SU-DHL-6 (cell line): ENCODE measurements around the gene PDGFB.

Experiments
- H2AFZ ChIP-seq: fragments of 200-600 bp; sonication (generic); 2 replicates; pipeline ENCODE4 v1.6.1; 2014; ENCODE audit warnings: low read depth, mild to moderate bottlenecking, moderate library complexity, mixed read lengths, antibody characterized with exemption, low read length; ENCODE audit not compliant: severe bottlenecking
- H3F3A ChIP-seq: fragments of 200-600 bp; shearing (Covaris generic); 2 replicates; pipeline ENCODE4 v1.6.0; 2016; ENCODE audit warnings: antibody characterized with exemption, mild to moderate bottlenecking; ENCODE audit not compliant: insufficient read depth
- H3K27ac ChIP-seq: fragments of 200-600 bp; sonication (generic); 2 replicates; pipeline ENCODE4 v1.5.1; 2016; ENCODE audit warnings: low read depth, mild to moderate bottlenecking, low read length, moderate library complexity, mixed read lengths
- H3K27me3 ChIP-seq: fragments of 200-600 bp; sonication (generic), shearing (Covaris generic); 2 replicates; pipeline ENCODE4 v1.6.0; 2014; ENCODE audit warnings: mild to moderate bottlenecking, low read length
- H3K36me3 ChIP-seq: fragments of 200-600 bp; sonication (generic); 2 replicates; pipeline ENCODE4 v1.6.1; 2014; ENCODE audit warnings: mild to moderate bottlenecking, low read length, mixed read lengths
- H3K4me2 ChIP-seq: fragments of 300-600, 200-600 bp; shearing (Covaris generic), sonication (generic); 2 replicates; pipeline ENCODE4 v1.6.0; 2014; ENCODE audit warnings: low read length, low read depth, mild to moderate bottlenecking; ENCODE audit not compliant: poor library complexity, severe bottlenecking
- H3K4me3 ChIP-seq: fragments of 200-600 bp; sonication (generic); 2 replicates; pipeline ENCODE4 v1.5.1; 2014; ENCODE audit warnings: antibody characterized with exemption, low read length, mild to moderate bottlenecking, mixed read lengths; ENCODE audit not compliant: insufficient read depth, poor library complexity, severe bottlenecking
- H3K79me2 ChIP-seq: fragments of 200-600 bp; sonication (generic); 2 replicates; pipeline ENCODE4 v1.6.1; 2014; ENCODE audit warnings: mild to moderate bottlenecking, low read length, moderate library complexity; ENCODE audit not compliant: insufficient read depth
- H3K9ac ChIP-seq: fragments of 200-600 bp; sonication (generic); 2 replicates; pipeline ENCODE4 v1.7.0; 2014; ENCODE audit warnings: mild to moderate bottlenecking, low read length
- H3K9me2 ChIP-seq: fragments of 200-600 bp; sonication (generic); replicated peaks from 2 replicates; pipeline ENCODE4 v1.6.1; 2014; ENCODE audit warnings: low read length; ENCODE audit not compliant: insufficient read depth
- H3K9me3 ChIP-seq: fragments of 200-600 bp; sonication (generic); 2 replicates; pipeline ENCODE4 v1.6.1; 2014; ENCODE audit warnings: low read length, mixed read lengths; ENCODE audit not compliant: insufficient read depth
- H4K20me1 ChIP-seq: fragments of 200-600 bp; sonication (generic); 2 replicates; pipeline ENCODE4 v1.6.1; 2014; ENCODE audit warnings: low read depth, mild to moderate bottlenecking, antibody characterized with exemption, low read length, moderate library complexity, mixed read lengths
- EZH2phosphoT487 ChIP-seq: fragments of 200-600 bp; sonication (generic), shearing (Covaris generic); conservative IDR thresholded peaks from 2 replicates; pipeline ENCODE4 v1.6.1; 2018; ENCODE audit warnings: mild to moderate bottlenecking, antibody characterized with exemption, low read length, moderate library complexity, mixed read lengths
- TF ChIP-seq, protein P1 (sequence below): fragments of 200-600 bp; sonication (generic); IDR thresholded peaks from one replicate; pipeline ENCODE4 v1.5.1; 2017; ENCODE audit warnings: antibody characterized with exemption, mild to moderate bottlenecking, low read length, moderate library complexity; ENCODE audit not compliant: insufficient read depth, poor library complexity, severe bottlenecking

Gene PDGFB

DNA sequence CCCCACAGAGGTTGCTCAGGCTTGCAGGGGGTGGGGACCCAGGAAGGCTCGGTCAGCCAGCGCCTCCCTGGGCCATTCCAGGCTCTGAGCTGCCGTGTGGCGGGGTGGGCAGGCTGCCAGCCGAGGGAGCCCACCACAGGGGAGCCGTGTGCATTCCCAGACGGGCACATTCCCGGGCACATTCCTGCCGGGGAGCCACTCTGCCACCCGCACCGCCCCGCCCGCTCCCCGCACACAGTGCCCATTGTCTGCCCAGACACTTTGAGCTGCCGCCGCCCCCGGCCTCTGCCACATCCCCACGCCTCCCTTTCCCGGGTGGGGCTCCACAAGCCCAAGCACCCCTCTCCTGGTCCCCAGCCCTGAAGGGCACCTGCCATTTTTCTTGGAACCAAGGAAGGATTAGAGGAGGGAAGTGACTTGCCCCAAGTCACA is 47.3 kb upstream of the PDGFB start:
- H3K9ac ChIP-seq, result no peak overlapping the region
- H4K20me1 ChIP-seq, result no peaks in the 10 kb centered on the region
- no peaks in the 10 kb centered on the region for H3K27me3 ChIP-seq
- no peaks in the 10 kb centered on the region for H3F3A ChIP-seq
- no peak overlapping the region for H3K4me3 ChIP-seq
- H3K79me2 ChIP-seq, result no peaks in the 10 kb centered on the region
- H2AFZ ChIP-seq, result no peak overlapping the region
- no peaks in the 10 kb centered on the region for H3K9me3 ChIP-seq
- H3K4me2 ChIP-seq, result no peak overlapping the region
- no peak overlapping the region for H3K27ac ChIP-seq
- no peaks in the 10 kb centered on the region for H3K9me2 ChIP-seq
- no peak for TF ChIP-seq EZH2phosphoT487
- TF ChIP-seq, protein P1, sequence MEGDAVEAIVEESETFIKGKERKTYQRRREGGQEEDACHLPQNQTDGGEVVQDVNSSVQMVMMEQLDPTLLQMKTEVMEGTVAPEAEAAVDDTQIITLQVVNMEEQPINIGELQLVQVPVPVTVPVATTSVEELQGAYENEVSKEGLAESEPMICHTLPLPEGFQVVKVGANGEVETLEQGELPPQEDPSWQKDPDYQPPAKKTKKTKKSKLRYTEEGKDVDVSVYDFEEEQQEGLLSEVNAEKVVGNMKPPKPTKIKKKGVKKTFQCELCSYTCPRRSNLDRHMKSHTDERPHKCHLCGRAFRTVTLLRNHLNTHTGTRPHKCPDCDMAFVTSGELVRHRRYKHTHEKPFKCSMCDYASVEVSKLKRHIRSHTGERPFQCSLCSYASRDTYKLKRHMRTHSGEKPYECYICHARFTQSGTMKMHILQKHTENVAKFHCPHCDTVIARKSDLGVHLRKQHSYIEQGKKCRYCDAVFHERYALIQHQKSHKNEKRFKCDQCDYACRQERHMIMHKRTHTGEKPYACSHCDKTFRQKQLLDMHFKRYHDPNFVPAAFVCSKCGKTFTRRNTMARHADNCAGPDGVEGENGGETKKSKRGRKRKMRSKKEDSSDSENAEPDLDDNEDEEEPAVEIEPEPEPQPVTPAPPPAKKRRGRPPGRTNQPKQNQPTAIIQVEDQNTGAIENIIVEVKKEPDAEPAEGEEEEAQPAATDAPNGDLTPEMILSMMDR, result no peak
- H3K36me3 ChIP-seq, result no peaks in the 10 kb centered on the region

DNA sequence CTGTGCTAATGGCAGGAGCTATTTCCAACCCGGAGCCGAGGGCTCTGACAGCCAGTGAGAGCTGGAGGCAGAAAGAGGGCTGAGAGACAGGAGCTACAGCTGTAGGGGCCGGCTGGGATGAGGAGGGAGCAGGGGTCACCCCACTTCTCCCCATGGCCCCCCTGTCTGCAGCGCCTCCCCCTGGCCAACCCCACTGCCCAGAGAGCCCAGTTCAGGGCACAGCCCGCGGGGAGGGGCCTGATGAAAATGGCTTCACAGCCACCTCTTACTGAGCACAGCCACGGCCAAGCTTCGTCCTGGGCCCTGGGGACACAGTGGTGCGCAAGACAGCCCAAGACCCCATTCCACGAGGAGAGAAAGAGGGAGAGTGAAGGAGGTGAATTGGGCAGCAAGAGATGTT is 46.7 kb upstream of the PDGFB start:
- Histone ChIP-seq H3K27me3 (no peaks in the 10 kb centered on the region), H4K20me1 (no peaks in the 10 kb centered on the region), H3K27ac (no peak overlapping the region), H3F3A (no peaks in the 10 kb centered on the region), H3K9me2 (no peaks in the 10 kb centered on the region), H3K9ac (no peak overlapping the region), H3K79me2 (no peaks in the 10 kb centered on the region), H3K4me2 (no peak overlapping the region), H3K9me3 (no peaks in the 10 kb centered on the region), H3K4me3 (no peak overlapping the region), H3K36me3 (no peaks in the 10 kb centered on the region), H2AFZ (no peak overlapping the region)
- TF ChIP-seq, protein P1, result no peak
- no peak for TF ChIP-seq EZH2phosphoT487

DNA sequence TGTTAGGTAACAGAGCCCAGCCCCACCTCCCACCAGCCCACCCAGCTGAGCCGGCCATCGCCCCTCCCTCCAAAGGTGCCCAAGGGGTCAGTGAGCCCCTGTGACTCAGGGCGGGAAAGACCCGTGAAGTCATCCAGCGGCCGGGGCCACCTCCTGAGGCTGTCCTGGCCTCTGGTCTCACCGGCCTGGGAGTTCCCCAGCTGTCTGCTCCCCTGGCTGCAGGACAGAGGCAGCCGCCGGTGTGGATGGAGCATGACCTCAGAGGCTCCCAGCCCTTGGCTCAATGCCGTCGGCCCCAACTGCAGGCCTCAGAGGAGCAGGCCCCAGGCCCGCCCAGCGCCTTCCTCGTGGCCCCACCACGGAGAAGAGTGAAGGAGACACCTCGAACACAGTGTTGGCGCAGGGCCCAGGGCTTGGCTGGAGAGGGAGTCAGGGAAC is 46.0 kb upstream of the PDGFB start:
- TF ChIP-seq, protein P1, result no peak
- no peak for TF ChIP-seq EZH2phosphoT487
- no peaks in the 10 kb centered on the region for H3K9me3 ChIP-seq
- H3F3A ChIP-seq, result no peaks in the 10 kb centered on the region
- H4K20me1 ChIP-seq, result no peaks in the 10 kb centered on the region
- H3K4me3 ChIP-seq, result no peak overlapping the region
- H3K36me3 ChIP-seq, result no peaks in the 10 kb centered on the region
- no peaks in the 10 kb centered on the region for H3K79me2 ChIP-seq
- no peak overlapping the region for H3K4me2 ChIP-seq
- no peak overlapping the region for H3K27ac ChIP-seq
- H3K9me2 ChIP-seq, result no peaks in the 10 kb centered on the region
- no peak overlapping the region for H3K9ac ChIP-seq
- H2AFZ ChIP-seq, result no peak overlapping the region
- H3K27me3 ChIP-seq, result no peaks in the 10 kb centered on the region
